Stimulated activated CD4-positive, alpha-beta T cell treated with anti-CD3 and anti-CD28 coated beads, Interleukin-1b, Interleukin-23, amount 100 ng/mL, for 24 hours (primary cell): ENCODE data around the gene UST.

Experiments used
- DNase-seq, 4 experiments: peaks; one replicate each; pipeline ENCODE4 v3.0.0-alpha.2; 2020; ENCODE audit warnings: low read depth in 4 of 4, low spot score in 1 of 4

Gene UST

GRCh38 chr6:149055195-149055899, 308.5 kb downstream of the UST start:
- DNase-seq = no peak

GRCh38 chr6:149056777-149057463, 310.1 kb downstream of the UST start:
- DNase-seq = no peak

- no peak for DNase-seq
Measured at GRCh38 chr6:149057464-149057840, 310.6 kb downstream of the UST start.

- DNase-seq = no peak
Measured at GRCh38 chr6:149059557-149059956, 312.7 kb downstream of the UST start.

- DNase-seq = no peak
Measured at GRCh38 chr6:149060300-149060984, 313.6 kb downstream of the UST start.

GRCh38 chr6:149060985-149061760, 314.3 kb downstream of the UST start:
- no peak for DNase-seq

GRCh38 chr6:149061930-149062329, 315.1 kb downstream of the UST start:
- DNase-seq = no peak

GRCh38 chr6:149062653-149063348, 316.0 kb downstream of the UST start:
- no peak for DNase-seq

GRCh38 chr6:149063468-149063867, 316.6 kb downstream of the UST start:
- no peak for DNase-seq

GRCh38 chr6:149064001-149064659, 317.3 kb downstream of the UST start:
- DNase-seq = no peak

GRCh38 chr6:149064660-149065015, 317.8 kb downstream of the UST start:
- no peak for DNase-seq

- DNase-seq = no peak
Measured at GRCh38 chr6:149065121-149065520, 318.3 kb downstream of the UST start.

GRCh38 chr6:149065658-149066556, 319.1 kb downstream of the UST start:
- DNase-seq = no peak

- no peak for DNase-seq
Measured at GRCh38 chr6:149071997-149072396, 325.2 kb downstream of the UST start.

- no peak for DNase-seq
Measured at GRCh38 chr6:149074832-149075258, 328.0 kb downstream of the UST start.

- DNase-seq = no peak
Measured at GRCh38 chr6:149075616-149076354, 329.0 kb downstream of the UST start.

GRCh38 chr6:149076355-149076734, 329.5 kb downstream of the UST start:
- no peak for DNase-seq

GRCh38 chr6:149077208-149077607, 330.4 kb downstream of the UST start:
- no peak for DNase-seq
